Liver (tissue), 3 donors: Measurements from ENCODE around the gene TMEM200B.

ENCODE experiments used
- ATF3 ChIP-seq: IDR thresholded peaks from 2 replicates; pipeline ENCODE4 v1.6.1; 2016; ENCODE audit warnings: antibody characterized with exemption
- CTCF ChIP-seq: fragments of 150-350 bp; IDR thresholded peaks from 2 replicates; pipeline ENCODE4 v1.5.1; 2017; ENCODE audit warnings: improper control_type of control experiment, low read depth, low read length; ENCODE audit not compliant: missing input control
- EGR1 ChIP-seq, 2 donors: IDR thresholded peaks; 2 replicates each; pipeline ENCODE4 v1.6.1; 2016 to 2018; ENCODE audit warnings: antibody characterized with exemption in 2 of 2, low read depth in 2 of 2
- FOXA1 ChIP-seq: IDR thresholded peaks from 2 replicates; pipeline ENCODE4 v1.6.1; 2016; ENCODE audit warnings: antibody characterized with exemption
- GABPA ChIP-seq, 2 donors: IDR thresholded peaks in 1 of 2; conservative IDR thresholded peaks in 1 of 2; 2 replicates each; pipeline ENCODE4 v1.6.1; 2016; ENCODE audit warnings: antibody characterized with exemption in 2 of 2, mild to moderate bottlenecking in 1 of 2, moderate library complexity in 1 of 2
- JUND ChIP-seq, 2 donors: IDR thresholded peaks; 2 replicates each; pipeline ENCODE4 v1.6.1; 2016; ENCODE audit warnings: antibody characterized with exemption in 2 of 2
- MAX ChIP-seq: IDR thresholded peaks from 2 replicates; pipeline ENCODE4 v1.6.1; 2016; ENCODE audit warnings: antibody characterized with exemption
- RAD21 ChIP-seq, 2 donors: IDR thresholded peaks; 2 replicates each; pipeline ENCODE4 v1.6.1; 2016; ENCODE audit warnings: antibody characterized with exemption in 2 of 2, mild to moderate bottlenecking in 2 of 2
- REST ChIP-seq: IDR thresholded peaks from 2 replicates; pipeline ENCODE4 v1.6.1; 2016; ENCODE audit warnings: antibody characterized with exemption, mild to moderate bottlenecking
- RXRA ChIP-seq, 2 donors: IDR thresholded peaks; 2 replicates each; pipeline ENCODE4 v1.6.1; 2017 to 2018; ENCODE audit warnings: antibody characterized with exemption in 2 of 2, mild to moderate bottlenecking in 1 of 2
- YY1 ChIP-seq: IDR thresholded peaks from 2 replicates; pipeline ENCODE4 v1.6.1; 2016; ENCODE audit warnings: antibody characterized with exemption, mild to moderate bottlenecking
- ZBTB33 ChIP-seq: IDR thresholded peaks from 2 replicates; pipeline ENCODE4 v1.6.1; 2016; ENCODE audit warnings: antibody characterized with exemption
- donor health status: healthy.
- donor health status: healthy.

GRCh38 chr1:29123053-29123886 is 433 bp downstream of the TMEM200B start:
- TF ChIP-seq CTCF (no peak), GABPA (IDR thresholded peaks at IDR 0.05 in 1 of 2, conservative IDR thresholded peaks at IDR 0.05 in 1 of 2) (no peak), REST (no peak), EGR1 (IDR thresholded peaks at IDR 0.05; ENCODE audit: low read depth in 2 of 2) (no peak), MAX (no peak), YY1 (no peak), RAD21 (IDR thresholded peaks at IDR 0.05) (no peak), ZBTB33 (no peak), JUND (IDR thresholded peaks at IDR 0.05) (no peak), FOXA1 (no peak), ATF3 (no peak), RXRA (IDR thresholded peaks at IDR 0.05) (no peak)
